ENCODE results near the gene L3MBTL4.

The L3MBTL4 gene

GRCh38 chr18:5979971-5980457 is 434.7 kb downstream of the L3MBTL4 start:
- no peak for DNase-seq

GRCh38 chr18:5979176-5979888 is 435.4 kb downstream of the L3MBTL4 start:
- DNase-seq: no peak

- DNase-seq: no peak
Observed at GRCh38 chr18:5977022-5977421, 437.7 kb downstream of the L3MBTL4 start.

- peak; percentile 43 for DNase-seq
Observed at GRCh38 chr18:5975111-5976002, 439.4 kb downstream of the L3MBTL4 start.

- DNase-seq: no peak
Observed at GRCh38 chr18:5974696-5975095, 440.0 kb downstream of the L3MBTL4 start.

- DNase-seq: no peak
Observed at GRCh38 chr18:5973099-5973498, 441.6 kb downstream of the L3MBTL4 start.

GRCh38 chr18:5972298-5972697 is 442.4 kb downstream of the L3MBTL4 start:
- DNase-seq: no peak

GRCh38 chr18:5969989-5970403 is 444.7 kb downstream of the L3MBTL4 start:
- no peak for DNase-seq

- DNase-seq: no peak
Observed at GRCh38 chr18:5969355-5969988, 445.2 kb downstream of the L3MBTL4 start.

GRCh38 chr18:5967666-5968065 is 447.0 kb downstream of the L3MBTL4 start:
- DNase-seq: no peak

GRCh38 chr18:5967007-5967406 is 447.7 kb downstream of the L3MBTL4 start:
- no peak for DNase-seq

- no peak for DNase-seq
Observed at GRCh38 chr18:5966514-5966913, 448.2 kb downstream of the L3MBTL4 start.

- no peak for DNase-seq
Observed at GRCh38 chr18:5964996-5965395, 449.7 kb downstream of the L3MBTL4 start.

- DNase-seq: no peak
Observed at GRCh38 chr18:5964596-5964995, 450.1 kb downstream of the L3MBTL4 start.

GRCh38 chr18:5964108-5964507 is 450.6 kb downstream of the L3MBTL4 start:
- DNase-seq: no peak

GRCh38 chr18:5963267-5963666 is 451.4 kb downstream of the L3MBTL4 start:
- no peak for DNase-seq

- no peak for DNase-seq
Observed at GRCh38 chr18:5962362-5962761, 452.3 kb downstream of the L3MBTL4 start.

GRCh38 chr18:5961828-5962150 is 452.9 kb downstream of the L3MBTL4 start:
- no peak for DNase-seq

GRCh38 chr18:5961097-5961827 is 453.4 kb downstream of the L3MBTL4 start:
- no peak for DNase-seq

- DNase-seq: no peak
Observed at GRCh38 chr18:5958822-5959221, 455.9 kb downstream of the L3MBTL4 start.

- no peak for DNase-seq
Observed at GRCh38 chr18:5955861-5956260, 458.9 kb downstream of the L3MBTL4 start.

- no peak for DNase-seq
Observed at GRCh38 chr18:5951515-5952091, 463.1 kb downstream of the L3MBTL4 start.

- DNase-seq: no peak
Observed at GRCh38 chr18:5948781-5949180, 465.9 kb downstream of the L3MBTL4 start.
